HUDEP-2 (cell line): Measurements from ENCODE around the gene LRRC28.

Experiments
- DNase-seq, 76 experiments: peaks; one replicate each; lab custom pipeline; 2025; ENCODE audit not compliant: unreplicated experiment in 76 of 76; lab: John Stamatoyannopoulos, UW

The LRRC28 gene

DNA sequence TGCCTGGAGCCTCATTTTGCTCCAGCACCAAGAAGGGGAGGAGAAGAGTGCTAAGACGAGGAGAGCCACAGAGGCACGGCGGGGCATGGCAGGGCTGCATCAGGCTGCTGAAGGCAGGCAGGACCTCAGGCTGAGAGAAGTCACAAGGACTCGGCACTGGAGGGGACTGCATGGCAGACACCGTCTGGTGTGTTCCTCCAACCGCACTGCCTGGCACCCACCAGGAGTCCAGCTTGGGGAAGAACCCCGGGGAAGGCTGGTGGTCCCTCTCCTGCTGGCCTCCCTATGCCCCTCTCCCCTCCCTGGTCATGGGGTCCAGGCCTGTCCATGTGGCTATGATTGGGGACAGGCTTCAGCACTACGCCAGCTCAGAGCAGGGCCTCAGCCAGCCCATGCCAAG lies 161.3 kb downstream of the LRRC28 start:
- DNase-seq: no peak

DNA sequence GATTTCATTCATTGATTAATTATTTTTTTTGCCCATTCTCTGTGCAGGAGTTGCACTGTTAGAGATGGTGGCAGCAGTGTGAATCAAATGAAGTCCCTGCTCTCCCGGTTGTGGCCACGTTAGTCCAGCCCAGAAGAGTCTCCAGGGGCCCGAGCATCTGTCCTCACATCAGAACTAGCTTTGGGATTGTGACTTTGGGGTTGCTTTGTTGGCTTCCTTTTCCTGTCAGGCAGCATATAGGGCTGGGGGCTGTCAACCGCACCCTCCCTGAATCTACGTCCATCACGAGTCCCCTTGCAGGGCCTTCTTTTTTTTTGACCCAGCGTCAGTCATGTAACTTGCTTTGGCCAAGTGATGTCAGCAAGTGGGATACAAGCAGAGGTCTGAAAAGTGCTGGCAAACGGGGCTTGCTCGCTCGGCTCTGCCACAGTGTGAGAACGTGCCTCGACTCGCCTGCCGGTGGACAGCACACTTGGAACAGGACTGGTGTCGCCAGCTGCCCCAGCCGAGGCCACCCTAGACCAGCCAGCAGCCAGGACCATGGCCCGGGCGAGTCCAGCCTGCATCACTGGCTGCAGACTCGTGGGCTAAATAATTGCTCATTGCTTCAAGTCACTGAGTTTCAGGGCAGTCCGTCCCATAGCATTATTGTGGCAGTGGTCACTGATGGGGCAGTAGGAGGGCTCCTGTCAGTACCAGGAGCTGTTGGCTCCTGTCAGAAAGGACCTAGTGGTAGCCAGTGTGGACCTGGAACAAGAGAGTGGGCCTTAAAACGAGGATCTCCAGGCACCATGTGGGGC lies 162.9 kb downstream of the LRRC28 start:
- no peak for DNase-seq

DNA sequence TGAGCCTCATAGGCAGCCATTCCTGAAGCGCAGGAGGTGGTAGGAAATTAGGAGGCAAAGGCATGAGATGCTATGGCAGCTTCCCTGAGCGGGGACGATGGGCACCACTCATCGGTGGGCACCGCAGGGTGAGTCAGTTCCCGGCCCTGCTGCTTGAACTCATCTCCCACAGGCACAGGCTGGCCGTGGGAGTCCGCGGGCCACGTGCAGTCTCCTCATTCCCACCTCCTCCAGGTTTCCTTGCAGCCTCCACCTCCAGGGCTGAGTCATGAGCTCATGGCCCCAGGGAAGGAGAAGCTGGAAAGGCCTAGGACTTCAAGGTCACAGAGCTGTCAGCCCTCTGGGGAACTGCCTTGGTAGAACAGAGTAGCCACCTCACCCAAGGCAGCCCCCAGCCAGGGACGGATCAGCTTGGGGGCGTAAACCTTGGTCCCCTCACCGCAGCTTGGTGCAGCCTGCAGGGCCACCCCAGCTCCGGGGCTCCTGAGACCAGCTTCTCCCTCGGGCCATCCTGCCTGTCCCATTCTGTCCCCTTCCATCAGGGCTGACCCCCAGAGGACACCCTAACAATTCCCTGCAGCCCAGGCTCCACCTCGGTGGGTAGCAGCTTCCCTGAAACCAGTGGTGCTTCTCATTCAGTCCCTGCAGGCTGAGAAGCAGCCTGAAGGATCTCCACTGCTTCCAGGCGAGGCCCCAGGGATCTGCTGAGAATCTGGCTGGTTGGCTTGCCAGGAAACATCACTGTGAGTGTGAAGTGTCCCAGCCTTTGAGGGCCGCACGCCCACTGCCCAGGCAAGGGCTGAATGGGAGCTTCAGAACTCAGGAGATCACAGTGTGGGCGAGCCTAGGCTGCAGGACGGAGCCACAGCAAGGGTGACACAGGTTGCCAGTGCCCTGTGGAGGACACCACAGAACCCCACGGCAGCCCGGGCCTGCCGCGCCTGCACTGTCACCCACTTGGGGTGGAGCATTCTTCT lies 163.8 kb downstream of the LRRC28 start:
- no peak for DNase-seq

DNA sequence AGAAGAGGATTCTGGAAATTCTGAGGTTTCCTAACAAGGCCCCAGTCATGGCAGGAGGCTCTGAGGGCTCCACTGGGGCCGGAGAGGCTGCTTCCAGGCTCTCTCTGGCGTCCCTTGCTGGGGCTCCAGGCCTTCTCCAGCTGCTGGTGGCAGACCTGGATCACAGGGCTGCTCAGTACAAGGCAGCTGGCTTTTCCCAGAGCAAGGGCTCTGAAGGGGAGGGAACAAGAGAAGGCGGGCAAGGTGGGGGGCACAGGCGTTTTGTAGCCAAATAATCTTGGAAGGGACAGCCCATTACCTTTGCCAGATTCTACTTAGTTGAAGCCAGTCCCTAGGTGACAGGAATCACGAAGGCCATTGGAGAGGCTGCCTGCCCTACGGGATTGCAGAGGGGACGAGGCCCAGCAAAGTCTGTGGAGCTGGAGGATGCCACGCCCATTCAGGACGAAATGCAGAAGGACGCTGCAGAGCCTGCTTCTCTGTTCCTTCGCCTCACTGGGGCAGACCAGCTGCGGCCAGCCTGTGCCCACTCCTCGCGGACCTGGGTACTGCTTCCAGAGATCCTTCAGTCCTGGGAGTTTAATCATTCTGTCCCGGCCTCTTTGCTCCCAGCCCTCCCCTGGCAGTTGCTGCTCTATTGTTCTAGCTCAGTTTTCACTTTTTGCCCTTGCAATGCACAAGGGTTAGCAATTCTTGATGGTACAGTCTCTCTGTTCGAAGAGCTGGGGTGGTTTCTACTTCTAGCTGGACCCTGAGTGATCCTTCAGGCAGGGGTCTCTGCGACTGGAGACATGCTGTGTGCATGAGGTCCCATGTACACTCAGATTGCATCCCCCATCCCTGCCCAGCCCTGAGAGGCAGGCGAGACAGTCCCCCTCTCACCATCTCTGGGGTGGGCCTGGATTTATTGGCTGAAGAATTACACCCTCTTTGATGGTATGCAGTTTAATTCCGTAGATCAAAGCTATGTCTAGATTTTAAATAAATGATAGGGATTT lies 165.2 kb downstream of the LRRC28 start:
- no peak for DNase-seq

DNA sequence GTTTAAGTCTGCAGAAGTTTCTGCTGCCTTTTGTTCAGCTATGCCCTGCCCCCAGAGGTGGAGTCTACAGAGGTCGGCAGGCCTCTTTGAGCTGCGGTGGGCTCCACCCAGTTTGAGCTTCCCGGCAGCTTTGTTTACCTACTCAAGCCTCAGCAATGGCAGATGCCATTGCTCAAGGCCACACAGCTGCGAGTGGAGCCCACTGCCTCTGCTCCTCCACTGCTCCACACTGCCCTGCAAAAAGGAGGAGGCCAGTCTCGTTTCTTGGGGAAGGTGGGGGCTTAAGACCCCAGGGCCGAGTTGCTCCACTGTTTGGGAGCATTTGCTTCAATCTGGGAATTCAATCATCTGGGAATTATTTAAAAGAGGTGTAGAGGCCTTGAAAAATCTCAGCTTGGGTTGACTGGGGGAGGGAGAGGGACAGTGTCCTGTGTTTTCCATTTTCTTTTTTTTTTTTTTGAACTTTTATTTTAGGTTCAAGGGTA lies 169.9 kb downstream of the LRRC28 start:
- DNase-seq: no peak

DNA sequence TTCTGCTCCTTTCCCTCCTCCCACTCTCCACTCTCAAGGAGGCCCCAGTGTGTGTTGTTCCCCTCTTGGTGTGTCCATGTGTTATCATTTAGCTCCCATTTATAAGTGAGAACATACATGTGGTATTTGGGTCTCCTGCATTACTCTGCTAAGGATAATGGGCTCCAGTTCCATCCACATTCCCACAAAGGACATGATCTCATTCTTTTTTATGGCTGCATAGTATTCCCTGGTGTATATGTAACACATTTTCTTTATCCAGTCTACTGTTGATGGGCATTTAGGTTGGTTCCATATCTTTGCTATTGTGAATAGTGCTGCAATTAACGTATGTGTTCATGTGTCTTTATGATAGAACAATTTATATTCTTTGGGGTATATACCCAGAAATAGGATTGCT lies 170.5 kb downstream of the LRRC28 start:
- no peak for DNase-seq

DNA sequence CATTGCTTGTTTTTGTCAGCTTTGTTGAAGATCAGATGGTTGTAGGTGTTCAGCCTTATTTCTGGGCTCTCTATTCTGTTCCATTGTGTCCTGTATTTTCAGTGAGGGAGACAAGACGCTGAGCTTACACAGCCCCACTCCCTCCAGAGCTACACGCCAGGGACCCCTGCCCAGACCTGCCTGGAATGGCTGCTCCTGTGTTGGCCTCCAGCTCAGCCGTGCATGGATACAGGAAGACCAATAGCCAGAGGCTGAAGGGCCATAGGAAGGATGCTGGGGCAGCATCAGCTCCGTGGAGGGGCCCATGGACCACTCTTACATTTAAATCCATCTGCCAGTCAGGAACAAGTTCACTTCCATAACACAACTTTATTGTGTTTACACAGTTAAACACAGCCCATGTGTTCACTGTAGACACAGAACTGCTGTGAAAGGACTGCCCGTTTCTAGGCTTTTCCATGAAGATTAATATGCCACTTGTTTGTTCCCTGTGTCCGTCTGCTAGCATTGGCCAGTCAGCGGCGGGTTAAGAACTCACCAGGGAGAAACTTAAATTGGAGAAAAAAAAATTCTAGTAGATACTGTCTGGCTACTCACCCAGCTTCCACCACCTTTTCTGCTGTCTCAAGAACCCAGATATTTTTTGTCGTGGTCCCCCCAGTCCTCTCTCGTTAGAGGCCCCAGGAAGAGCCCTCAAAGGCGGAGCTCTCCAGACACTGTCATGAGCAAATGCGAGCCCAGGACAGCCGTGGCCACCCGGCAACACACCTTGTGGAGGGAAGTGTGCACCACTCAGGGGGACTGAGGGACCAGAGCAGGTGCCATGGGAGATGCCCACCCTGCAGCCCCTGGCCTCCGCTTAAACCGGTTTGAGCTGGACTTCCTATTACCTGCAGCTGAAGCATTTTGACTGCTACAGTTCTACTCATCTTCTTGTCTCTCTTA lies 172.2 kb downstream of the LRRC28 start:
- no peak for DNase-seq

DNA sequence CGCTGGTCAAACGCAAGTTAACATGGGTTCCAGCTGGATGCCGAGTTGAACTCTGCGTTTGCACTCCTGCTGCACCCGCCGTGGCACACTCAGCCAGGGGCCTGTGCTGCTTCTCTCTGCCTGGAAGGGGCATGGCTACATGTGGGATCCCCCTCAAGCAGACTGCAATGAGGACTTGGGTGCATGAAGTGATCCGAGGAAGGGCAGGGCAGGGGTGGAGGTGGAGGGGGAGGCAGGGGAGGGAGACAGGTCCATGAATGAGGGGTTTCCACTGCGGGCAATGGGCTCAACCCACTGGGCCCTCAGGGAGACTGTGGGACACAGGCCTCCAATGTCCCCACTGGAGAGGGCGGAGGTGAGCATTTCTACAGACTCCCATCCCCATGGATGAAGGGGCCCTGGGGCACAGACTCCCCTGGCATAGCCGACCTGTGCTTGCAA lies 172.9 kb downstream of the LRRC28 start:
- DNase-seq: no peak

DNA sequence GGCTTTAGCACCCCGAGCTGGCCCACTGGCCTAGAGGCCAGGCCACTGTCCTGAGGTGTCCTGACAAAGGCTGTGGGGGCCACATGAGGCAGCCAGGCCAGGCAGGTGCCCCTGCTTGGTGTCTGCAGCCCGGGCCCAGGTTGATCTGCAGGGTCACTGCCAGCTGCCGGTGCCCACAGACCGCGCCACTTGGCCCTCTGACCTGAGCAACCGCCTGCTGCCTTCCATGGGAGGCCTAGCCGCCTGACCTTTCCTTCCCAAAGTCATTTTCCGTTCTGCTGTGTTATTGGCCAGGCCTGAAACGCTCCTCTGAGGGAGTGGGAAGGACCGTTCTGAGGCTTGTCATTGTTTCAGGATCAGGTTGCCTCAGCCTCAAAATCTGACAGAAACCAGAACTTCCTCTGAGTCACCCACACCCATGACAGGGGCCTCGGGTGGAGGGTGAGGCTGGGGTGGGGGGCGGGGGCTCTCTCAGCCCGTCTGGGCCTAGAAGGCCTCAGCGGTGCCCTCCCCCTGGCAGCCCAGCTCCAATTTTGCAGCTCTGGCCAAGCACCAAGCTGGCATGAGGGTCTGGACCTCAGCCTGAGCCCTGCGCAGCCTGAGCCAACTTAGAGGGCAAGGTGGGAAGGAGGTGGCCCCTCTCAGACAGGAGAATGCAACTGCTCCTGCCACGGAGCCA lies 173.8 kb downstream of the LRRC28 start:
- DNase-seq: no peak

DNA sequence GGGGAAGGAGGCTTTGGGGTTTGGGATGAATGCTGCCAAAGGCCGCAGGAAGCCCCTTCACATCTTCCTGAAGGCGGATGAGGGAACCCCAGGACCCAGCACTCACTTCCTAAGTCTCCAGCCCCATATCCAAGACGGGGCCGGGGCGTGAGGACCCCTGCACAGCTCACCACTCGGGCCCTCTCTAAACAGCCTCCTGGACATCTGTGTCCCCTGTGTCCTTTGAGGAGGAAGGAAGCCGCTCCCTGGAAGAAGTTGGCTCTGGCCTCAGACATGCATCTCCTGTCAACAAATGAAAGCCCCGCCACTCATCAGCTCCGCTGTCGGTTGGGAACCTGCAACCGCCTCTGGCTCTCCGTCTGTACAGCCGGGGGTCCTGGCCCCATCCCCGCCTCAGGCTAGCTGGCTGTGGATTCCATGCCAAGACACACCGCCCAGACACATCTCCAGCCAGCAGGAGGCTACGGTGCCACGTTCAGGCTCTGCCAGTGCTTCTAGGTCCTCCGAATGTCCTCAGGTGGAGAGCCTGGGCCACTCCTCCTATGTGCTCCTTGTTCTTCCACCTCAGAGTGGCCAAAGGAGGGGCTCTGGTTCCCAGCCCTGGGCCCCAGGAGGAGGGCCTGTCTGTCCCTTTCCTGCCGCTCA lies 174.5 kb downstream of the LRRC28 start:
- peak in 1 of 76 experiments; percentile 9 for DNase-seq

DNA sequence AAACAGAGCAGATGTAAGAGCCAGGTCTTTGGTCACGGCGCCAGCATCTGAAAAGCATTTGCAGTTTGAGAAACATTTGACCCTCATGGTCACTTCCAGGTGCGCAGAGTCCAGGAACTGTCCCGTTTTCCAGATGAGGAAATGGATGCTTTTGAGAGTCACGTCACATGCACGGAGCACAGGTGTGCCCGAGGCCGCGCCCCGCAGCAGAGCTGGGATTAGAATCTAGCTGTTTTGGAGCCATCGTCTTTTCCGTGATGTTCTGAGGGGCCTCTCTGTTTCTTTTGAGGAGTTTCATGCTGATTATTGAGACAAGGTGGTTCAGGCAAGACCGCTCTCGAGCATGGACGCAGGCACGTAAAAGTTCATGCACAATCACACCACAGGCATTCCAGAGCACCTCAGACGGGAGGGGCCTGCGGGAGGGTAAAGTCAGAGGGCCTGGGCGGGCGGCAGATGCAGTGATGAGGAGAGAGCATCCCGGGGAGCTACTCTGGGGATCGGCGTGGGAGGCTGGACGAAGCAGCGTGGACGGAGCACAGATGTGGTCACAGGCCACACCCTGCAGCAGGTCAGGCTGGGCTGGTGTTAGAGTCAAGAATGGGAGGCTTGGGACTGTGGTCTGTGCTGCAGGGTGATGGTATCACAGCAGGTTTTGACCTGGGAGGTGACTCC lies 175.3 kb downstream of the LRRC28 start:
- DNase-seq: no peak

DNA sequence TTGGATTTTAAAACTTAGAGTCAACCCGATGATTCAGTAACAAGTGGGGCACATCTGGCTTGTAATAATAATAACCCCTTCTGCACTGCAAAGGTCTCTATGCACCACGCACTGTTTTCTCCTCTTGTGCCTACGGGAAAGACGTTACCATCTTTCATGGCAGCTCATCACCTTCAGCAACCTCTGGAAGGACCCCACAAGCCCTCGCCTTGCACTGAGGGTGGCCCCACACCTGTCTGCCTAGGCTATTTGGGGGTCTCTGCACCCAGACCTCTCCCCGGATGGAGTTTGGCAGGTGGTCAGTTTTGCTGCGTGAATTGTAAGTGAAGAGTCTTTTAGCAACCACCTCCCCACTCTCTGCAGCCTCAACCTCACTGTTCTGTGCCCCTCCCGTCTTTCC lies 175.9 kb downstream of the LRRC28 start:
- no peak for DNase-seq

DNA sequence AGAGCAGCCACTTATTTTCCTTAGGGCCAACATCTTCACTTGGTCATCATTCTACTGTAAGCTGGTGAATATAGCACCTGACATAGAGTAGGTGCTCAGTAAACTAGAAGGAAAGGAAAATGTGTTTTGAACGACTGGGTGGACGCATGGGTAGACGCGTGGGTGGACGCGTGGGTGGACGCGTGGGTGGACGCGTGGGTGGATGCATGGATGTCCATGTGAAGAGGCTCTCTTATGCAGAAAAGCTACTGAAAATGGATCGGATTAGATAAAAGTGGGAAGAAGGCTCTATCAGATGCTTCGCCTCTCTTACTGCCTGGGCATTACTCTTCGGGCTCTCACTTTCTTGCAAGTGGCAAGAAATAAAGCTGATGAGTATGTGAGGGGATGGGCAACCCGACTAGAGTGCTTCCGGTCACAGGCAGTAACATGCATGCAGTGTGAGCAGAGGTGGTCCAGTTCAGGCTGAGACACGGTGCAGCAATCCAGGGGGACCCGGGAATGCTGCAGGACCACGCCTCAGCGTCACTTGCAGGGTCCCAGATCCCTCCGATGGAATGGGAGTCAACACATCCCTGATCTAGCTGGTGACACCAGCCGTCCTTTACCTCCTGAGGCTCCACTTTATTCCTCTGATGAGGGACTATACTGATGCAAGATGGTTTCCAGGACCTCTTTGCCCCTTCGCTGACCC lies 176.5 kb downstream of the LRRC28 start:
- DNase-seq: no peak

DNA sequence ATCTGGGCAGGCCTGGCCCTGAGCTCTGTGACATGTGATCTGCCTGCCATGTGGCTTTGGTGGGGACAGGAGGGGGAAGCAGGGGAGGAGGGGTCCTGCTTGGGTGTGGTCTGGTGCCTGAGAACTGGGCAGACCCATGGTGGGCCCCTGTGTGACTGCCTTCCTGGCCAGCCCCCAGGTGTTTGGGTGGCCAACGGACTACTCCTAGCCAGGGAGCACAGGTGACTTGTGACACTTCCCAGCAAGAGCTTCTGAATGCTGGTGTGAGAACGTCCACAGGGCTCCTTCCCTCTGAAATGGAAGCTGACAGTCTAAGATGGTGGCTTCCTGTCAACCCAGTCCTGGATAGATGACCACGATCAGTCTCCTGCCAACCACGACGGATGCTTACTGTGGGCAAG lies 178.4 kb downstream of the LRRC28 start:
- DNase-seq: no peak

DNA sequence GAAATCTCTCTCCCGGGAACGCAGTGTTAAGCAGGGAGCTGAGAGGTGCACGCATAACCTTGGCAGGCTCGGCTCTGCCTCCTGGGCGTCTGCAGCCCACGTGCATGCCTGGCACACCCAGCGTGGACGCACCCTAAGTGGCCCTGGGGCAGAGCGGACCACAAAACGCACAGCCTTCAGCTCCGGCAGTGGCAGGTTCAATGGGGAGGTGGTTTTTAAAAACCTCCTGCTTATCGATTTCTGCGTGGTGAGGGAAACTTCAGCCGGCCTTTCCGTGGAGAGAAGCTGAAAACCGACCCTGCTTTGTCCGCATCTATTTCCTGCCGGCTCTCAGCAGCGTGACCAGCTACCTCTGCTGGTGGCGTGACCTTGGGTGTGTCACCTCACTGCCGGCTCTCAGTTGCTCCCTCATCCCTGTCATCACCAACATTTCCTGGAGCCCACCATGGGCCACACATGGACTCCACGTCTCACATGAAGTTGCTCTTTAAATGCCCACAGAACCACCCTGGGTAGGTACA lies 179.7 kb downstream of the LRRC28 start:
- DNase-seq: no peak

DNA sequence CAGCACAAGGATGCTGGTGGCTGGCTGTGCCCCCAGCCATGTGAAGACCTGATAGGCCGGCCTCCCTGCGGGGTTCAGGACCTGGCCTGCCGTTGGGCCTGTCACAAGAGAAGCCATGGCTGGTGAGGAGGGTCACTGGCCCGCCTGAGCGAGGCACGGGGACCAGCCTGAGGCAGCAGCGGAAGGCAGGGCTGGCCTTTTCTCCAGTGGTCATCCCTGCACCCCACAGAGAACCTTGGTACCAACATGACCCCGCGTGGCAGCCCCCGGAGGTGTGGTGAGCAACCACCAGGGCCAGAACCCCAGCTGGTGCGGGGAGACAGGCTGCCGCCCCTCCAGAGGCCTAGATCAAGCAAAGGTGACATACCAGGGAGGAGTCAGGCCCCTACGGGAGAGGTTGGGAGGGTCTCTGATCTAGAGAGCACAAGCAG lies 180.4 kb downstream of the LRRC28 start:
- no peak for DNase-seq
